ENCODE results near the gene FAM20C. TPM values are rescaled to one million over a fixed set of nuclear protein-coding genes. Genes with fewer than 3 reads are reported as not detected.

The FAM20C gene
- total RNA-seq, 1 experiment from 2014 or later = 62.4 TPM

GRCh38 chr7:163971-164881, 28.1 kb upstream of the FAM20C start:
- ATAC-seq (no peak), DNase-seq (ENCODE audit: low read depth, low spot score) (no peak)
- no peaks in the 10 kb centered on the region for H3K36me3 ChIP-seq (ENCODE audit: control insufficient read depth, insufficient read depth, low read length)
- TF ChIP-seq SIN3A (IDR thresholded peaks at IDR 0.05; ENCODE audit: borderline replicate concordance, insufficient read depth, low read depth, low read length) = no peak
- no peaks in the 10 kb centered on the region for H3K4me1 ChIP-seq (ENCODE audit: control insufficient read depth, insufficient read depth, low read length)
- ChIA-PET POLR2A (no interaction called here), CTCF (no interaction called here)
- no peaks in the 10 kb centered on the region for H3K9me3 ChIP-seq (ENCODE audit: control insufficient read depth, insufficient read depth, low read depth, low read length)
- in situ Hi-C loops (cut with HindIII; ENCODE audit: low pct_unique_long_range_greater_than_20kb, low sequenced_read_pairs) (no loop called here), intact Hi-C loops (cut with micrococcal nuclease; ENCODE audit: unreplicated experiment) (no loop called here)
- no peak overlapping the region for H3K4me3 ChIP-seq (ENCODE audit: low read depth in 2 of 2, low read length in 2 of 2)
- no peaks in the 10 kb centered on the region; the same call in 1 of the 2 replicates for H3K27me3 ChIP-seq (ENCODE audit: control insufficient read depth, insufficient read depth, low read length)
- H3K27ac ChIP-seq (ENCODE audit: low read length) = no peak overlapping the region
- BruUV-seq (replicated peaks) = no TSS peak

- H3K4me1 ChIP-seq (ENCODE audit: control insufficient read depth, insufficient read depth, low read length) = no peaks in the 10 kb centered on the region
- POLR2A ChIA-PET = no interaction called here
- CTCF ChIA-PET = interaction anchor here (0.7 kb wide), 1 partner anchor 138 kb away, joined by 3 read pairs; no protein-coding TSS in a partner anchor
- no peaks in the 10 kb centered on the region for H3K9me3 ChIP-seq (ENCODE audit: control insufficient read depth, insufficient read depth, low read depth, low read length)
- in situ Hi-C loops (cut with HindIII; ENCODE audit: low pct_unique_long_range_greater_than_20kb, low sequenced_read_pairs) (no loop called here), intact Hi-C loops (cut with micrococcal nuclease; ENCODE audit: unreplicated experiment) (no loop called here)
- H3K27me3 ChIP-seq (ENCODE audit: control insufficient read depth, insufficient read depth, low read length) = no peaks in the 10 kb centered on the region; the same call in 1 of the 2 replicates
- no peaks in the 10 kb centered on the region for H3K36me3 ChIP-seq (ENCODE audit: control insufficient read depth, insufficient read depth, low read length)
- TF ChIP-seq POLR2AphosphoS5 (IDR thresholded peaks at IDR 0.05; ENCODE audit: low read depth, low read length) (no peak), REST (IDR thresholded peaks at IDR 0.05; ENCODE audit: insufficient read depth in 1 of 2, low read depth in 2 of 2, low read length in 1 of 2) (no peak), CTCF (IDR thresholded peaks at IDR 0.05) (no peak), TCF7L2 (IDR thresholded peaks at IDR 0.05; ENCODE audit: low read depth, low read length) (no peak), SIN3A (IDR thresholded peaks at IDR 0.05; ENCODE audit: borderline replicate concordance, insufficient read depth, low read depth, low read length) (no peak)
- BruUV-seq (replicated peaks) = no TSS peak
- no peak overlapping the region for H3K4me3 ChIP-seq (ENCODE audit: low read depth in 2 of 2, low read length in 2 of 2)
- H3K27ac ChIP-seq (ENCODE audit: low read length) = no peak overlapping the region
- ATAC-seq = no peak
- no peak for DNase-seq (ENCODE audit: low read depth, low spot score)
Observed at GRCh38 chr7:164882-165660, 27.3 kb upstream of the FAM20C start.

All from Panc1 (cell line).